Tongue (tissue), 2 donors: Measurements from ENCODE around the gene SEPTIN1. TPM values are rescaled to one million over a fixed set of nuclear protein-coding genes. Genes with fewer than 3 reads are reported as not detected.

Experiments
- DNase-seq: peaks from one replicate; pipeline ENCODE4 v3.0.0-alpha.2; 2015
- total RNA-seq: library from RNA; depleted of rRNA; stranded (reverse); fragments of >200 nt; gene quantifications from one replicate; pipeline ENCODE4 v1.2.3, GENCODE V29; 2014

Gene SEPTIN1
- total RNA-seq, 1 donor from 2014 or later = not detected

DNA sequence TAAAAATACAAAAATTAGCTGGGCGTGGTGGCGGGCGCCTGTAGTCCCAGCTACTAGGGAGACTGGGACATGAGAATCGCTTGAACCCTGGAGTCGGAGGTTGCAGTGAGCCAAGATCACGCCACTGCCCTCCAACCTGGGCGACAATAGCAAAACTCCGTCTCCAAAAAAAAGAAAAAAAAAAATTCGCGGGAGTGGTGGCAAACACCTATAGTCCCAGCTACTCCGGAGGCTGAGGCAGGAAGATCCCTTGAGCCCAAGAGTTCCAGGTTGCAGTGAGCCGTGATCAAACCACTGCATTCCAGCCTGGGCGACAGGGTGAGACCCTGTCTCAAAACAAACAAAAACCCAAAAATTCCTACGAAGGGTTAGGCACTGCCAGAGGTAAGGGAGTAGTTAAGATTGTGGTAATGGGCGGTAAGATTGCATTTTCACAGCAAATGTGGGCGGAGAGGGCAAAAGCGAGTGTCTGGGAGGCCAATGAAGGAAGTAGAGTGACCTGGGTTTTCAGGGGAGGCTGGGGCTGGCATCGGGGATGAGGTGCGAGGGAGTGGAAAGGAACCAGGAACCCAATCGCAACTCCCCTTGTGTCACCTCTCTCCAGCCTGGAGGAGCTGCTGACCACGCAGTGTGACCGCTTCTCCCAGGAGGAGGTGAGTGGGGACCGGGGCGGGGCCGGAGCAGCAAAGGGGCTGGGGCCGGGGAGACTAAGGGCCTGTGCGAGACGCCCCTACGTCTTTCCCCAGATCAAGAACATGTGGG lies 5.1 kb downstream of the SEPTIN1 start:
- no peak for DNase-seq

DNA sequence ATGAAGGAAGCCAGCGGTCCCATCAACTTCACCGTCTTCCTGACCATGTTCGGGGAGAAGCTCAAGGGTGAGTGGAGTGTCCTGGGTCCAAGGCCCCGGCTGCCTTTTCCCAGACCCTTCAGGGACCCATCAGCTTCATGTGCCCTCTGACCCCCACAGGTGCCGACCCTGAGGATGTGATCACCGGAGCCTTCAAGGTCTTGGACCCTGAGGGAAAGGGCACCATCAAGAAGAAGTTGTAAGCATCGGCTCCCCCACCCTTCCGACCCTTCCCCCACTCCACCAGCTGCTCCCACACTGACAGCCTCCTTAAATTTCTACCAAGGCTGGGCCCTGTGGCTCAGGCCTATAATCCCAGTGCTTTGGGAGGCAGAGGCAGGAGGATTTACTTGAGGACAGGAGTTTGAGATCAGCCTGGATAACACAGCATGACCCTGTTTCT lies 5.9 kb downstream of the SEPTIN1 start:
- DNase-seq = peak; percentile 55

- DNase-seq = peak; percentile 66
Measured at GRCh38 chr16:30375864-30376263, 6.5 kb downstream of the SEPTIN1 start.

DNA sequence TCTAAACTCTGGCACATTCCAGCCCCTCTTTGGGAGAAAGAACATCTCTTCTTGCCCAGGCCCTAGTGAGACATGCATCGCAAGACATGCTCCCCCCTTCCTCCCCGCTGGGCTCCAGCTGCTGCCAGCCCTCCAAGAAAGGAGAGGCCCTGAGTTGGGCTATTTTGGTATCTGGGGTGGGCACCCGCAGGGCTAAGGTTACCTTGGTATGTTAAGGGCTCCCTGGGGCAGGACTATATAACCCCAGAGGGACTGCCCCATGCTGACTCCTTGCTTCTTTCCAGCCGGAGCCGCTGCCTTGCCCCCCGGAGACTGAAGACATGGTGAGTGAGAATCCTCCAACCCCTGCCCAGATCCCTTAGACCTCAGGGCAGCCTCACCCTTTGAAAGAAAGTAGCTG lies 7.8 kb downstream of the SEPTIN1 start, which contains the start of gene MYL11:
Gene MYL11, plus strand, starts transcription at position 265 of the 400 bp plus-strand sequence. Its CDS starts 56 bp downstream, at position 321.
- peak; percentile 87 for DNase-seq

DNA sequence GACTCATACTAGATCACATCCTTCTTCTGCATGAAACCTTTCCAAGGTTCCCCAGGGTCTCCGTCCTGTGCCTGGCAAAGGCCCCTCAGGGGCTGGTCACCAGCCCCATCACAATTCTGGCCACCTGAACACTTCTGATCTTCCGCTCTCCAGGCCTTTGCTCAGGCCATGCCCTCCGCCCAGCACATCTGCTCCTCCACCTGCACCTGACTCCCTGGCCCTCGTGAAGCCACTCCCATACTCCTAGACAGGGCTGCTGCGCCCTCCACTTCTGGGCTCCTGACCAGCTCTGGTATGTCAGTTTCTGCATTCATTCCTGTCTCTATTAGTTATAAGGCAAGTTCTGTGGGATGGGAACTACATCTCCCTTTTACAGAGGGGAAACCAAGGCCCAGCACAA lies 9.6 kb downstream of the SEPTIN1 start:
- DNase-seq = peak; percentile 58

GRCh38 chr16:30372038-30372712 lies 10.2 kb downstream of the SEPTIN1 start:
- DNase-seq = peak; percentile 96

DNA sequence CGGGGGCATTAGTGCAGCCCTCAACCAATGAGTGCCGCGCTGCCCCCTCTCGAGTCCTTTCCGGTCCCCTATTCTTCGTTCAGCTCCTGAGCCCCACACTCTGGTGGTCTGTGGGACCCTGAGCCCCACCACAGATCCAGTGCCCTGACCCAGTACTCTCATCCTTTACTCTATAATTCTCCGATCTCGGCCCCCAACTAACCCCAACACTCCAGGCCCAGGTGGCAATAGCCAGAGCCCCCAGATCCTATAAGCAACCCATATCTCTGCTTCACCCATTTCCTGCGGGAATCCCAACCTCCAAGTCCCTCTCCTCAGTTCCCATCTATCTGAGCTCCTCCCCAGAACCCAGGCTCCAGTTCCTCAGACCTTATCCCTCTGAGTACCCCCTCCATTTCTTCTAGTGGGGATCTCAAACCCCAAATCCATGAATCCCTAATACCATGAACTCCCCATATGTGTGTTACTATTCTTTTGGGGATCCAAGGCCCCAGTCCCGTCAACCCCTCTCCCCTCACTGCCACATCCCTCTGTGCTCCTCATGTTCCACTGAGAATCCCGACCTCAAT lies 11.0 kb downstream of the SEPTIN1 start:
- DNase-seq = no peak

GRCh38 chr16:30370456-30371247 lies 11.7 kb downstream of the SEPTIN1 start, which contains the start of gene TBC1D10B:
TBC1D10B (minus strand) TSS chr16:30370494; CDS start chr16:30370183, 311 bp downstream.
- peak; percentile 100 for DNase-seq

DNA sequence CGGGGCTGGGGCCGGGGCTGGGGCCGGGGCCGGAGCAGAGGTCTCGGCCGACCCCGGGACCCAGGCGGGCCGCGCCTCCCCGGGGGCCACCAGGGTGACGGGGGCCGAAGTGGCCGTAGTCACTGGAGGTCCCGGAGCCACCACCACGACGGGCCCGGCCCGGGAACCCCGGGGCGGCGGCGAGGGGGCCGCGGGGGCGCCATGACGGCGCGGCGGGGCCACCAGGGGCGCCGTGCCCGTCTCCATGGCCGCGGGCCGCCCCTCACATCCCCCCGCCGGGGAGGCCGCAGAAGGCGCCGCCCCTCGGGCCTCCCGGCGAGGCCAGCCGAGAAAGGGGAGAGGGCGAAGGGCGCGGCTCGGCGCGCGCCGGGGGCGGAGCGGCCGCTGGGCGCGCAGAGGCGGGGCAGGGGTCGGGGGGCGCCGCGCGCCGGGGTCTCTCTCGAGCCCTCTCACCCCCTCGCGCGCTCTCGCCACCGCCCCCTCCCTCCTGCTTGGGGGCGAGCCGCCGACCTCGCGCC lies 12.4 kb downstream of the SEPTIN1 start:
- no peak for DNase-seq

DNA sequence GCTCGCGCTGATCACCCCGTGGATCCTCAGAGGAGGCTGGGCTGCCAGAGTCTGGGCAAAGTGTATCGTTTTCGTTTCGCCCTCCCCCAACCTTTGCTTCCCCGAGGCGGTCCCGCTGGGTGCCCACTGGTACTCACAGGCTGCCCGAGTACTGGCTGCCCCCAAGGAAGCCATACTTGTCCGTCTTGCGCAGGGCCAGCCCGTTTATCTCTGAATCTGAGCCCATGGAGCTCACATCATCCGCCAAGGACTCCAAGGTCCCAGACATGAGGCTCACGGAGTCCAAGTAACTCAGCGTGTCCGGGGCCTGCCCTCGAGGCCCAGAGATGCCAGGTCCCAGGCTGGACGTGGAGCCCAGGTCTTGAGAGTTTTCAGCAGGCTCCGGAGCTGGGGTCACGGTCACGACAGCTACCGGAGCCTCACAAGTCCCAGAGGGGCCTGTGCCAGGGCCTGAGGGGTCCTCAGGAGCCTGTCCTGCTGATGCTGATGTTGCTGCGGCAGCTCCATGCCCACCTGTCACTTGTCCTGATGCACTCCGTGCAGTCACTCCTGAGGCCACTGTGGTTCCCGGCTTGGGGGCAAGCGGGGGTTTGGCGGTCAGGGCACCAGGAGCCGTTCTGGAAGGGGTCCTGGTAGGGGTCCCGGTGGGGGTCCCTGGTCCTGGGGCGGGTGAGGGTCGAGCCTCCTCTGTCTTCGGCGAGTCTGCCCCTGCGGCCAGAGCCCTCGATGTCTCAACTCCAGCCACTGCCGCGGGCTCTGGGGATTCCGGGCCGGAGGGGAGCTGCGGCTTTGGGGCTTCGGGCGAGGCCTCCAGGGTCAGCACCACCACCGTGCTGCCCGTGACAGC lies 13.0 kb downstream of the SEPTIN1 start:
- DNase-seq = peak; percentile 39

- no peak for DNase-seq
Measured at GRCh38 chr16:30368792-30369090, 13.6 kb downstream of the SEPTIN1 start.

DNA sequence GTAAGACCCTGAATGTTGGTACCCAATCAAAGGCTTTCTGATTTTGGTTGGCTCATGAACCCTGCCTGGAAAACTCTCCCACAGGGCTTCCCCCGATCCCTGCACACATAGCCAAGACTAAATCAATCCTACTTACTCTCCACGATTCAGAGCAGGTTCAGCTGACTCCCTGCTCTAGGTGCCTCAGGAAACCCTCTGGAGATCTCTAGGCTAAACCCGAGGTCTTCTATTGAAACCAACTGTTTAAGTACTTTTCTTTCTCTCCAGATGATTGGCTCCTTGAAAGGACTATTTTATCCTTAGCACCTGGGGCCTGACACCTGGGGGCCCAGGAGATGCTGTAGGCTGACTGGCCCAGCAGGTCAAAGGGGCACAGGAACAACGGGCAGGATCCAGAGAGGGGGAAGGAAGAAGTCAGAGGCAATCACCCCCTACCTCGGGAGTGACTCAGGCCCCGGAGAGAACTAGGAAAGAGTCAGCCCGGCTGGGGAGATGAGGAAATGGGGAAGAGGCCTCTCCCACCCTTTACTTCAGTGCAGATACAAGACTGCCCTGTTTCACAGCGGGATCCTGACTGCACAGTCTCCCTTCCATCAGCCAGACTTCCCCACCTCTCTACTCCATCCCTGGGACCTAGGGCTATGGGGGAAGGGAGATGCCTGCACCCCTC lies 14.1 kb downstream of the SEPTIN1 start:
- peak; percentile 15 for DNase-seq

DNA sequence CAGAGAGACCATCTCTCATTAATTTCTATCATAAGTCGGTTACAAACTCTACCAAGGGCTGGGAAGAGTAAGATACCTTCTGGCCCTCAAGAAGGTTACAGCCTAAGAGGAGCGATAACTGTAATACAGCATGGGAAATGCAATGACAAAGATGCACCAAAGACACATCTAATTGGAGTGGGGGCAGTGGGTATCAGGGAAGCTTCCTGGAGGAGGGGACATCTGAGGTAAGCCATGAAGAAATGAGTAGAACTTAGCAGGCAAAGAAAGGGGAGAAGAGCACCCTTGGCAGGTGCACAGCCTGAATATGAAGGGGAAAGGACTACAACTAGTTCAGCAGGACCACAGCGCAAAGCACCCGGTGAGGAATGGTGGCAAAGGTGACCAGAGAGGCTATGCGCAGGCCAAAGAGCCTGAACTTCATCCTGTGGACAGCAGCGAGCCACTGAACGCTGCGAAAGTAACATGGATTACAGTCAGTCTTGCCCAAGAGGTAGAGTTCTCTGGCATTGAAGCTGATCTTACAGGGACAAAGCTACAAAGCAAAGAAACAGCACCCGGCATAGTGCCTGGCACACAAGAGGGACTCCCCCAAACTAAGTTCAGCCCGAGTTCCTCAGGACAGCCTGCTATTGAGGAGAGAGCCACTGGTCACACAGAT lies 14.9 kb downstream of the SEPTIN1 start:
- DNase-seq = no peak

DNA sequence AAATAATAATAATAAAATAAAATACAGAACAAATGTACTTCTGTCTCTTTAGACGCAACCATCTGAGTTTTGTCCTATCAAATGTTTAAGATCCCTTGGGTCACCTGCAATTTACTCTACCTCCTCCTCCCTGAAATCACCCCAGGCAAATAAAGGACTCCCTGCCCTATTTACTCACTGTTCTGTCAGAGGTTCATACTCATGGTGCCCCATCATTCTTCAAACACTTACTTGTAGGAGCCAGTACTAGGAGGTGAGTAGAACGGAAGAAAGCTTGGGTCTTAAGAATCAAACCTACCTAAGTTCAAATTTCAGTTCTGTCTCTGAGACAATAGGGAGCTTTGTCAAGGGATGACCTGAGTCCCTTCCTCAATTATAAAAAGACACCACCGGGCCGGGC lies 15.8 kb downstream of the SEPTIN1 start:
- no peak for DNase-seq

- DNase-seq = no peak
Measured at GRCh38 chr16:30365200-30365599, 17.2 kb downstream of the SEPTIN1 start.

GRCh38 chr16:30361180-30361579 lies 21.2 kb downstream of the SEPTIN1 start:
- no peak for DNase-seq

DNA sequence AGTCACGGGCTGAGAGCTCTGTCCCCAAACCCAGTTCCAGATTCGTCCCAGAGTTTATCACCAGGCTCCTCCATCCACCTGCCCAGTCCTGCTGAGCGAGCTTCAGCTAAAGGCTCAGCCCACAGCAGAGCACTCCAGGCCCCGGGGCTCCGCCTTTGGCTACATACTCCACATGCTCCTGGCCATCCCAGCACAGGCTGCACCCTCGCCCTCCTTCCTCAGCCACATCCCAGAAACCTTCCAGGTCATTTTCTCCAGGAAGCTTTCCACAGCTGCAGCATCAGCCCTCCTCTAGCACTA lies 22.5 kb downstream of the SEPTIN1 start:
- no peak for DNase-seq

DNA sequence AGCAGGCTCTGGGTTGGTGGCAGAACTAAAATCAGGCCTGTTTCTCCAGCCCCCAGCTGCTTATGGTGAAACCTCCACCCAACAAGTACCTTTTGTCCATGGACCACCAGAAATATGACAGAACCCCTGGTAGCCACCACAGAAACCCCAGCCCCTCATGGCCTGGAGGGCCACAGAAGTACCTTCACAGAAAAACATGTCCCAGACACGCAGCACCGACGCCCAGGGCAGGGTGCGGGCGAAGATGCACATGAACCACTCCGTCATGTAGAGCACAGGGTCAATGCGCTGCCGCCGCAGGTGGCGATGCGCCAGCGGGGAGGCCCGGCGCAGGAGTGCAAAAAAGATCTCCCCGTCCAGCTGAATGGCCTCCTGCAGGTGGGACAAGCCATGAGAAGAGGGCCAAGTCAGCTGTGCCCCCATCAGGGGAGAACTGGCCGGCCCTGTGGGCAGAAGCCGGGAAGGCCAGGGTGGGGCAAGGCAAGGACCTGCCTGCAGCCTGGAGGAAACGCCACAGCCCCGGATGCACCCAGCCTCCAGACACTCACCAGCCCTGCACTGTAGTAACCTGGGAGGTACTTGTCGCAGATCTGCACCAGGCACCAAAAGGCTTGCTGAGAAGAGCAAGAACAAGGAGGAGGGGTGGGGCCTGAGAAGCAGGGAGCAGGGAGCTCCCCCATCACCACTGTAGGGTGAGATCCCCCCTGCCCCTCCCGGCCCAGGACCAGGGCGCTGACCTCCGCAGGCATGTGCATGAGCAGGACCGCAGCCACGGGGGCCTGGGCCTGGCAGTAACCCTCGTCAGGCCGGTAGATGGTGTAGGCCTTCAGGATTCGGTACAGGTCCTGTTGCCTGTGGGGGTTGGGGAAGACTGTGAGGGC lies 23.1 kb downstream of the SEPTIN1 start:
- no peak for DNase-seq

- no peak for DNase-seq
Measured at GRCh38 chr16:30358577-30358936, 23.8 kb downstream of the SEPTIN1 start.
